Stimulated activated CD4-positive, alpha-beta T cell treated with anti-CD3 and anti-CD28 coated beads, Interleukin-1b, Interleukin-23, amount 100 ng/mL, for 4 hours (primary cell): ENCODE data around the gene SCD.
A peak's percentile ranks its signal among the peaks of the same experiment; 100 is the strongest.

Experiments
- DNase-seq, 2 donors: peaks; one replicate each; pipeline ENCODE4 v3.0.0-alpha.2; 2020; ENCODE audit warnings: low read depth in 2 of 2

Gene SCD

DNA sequence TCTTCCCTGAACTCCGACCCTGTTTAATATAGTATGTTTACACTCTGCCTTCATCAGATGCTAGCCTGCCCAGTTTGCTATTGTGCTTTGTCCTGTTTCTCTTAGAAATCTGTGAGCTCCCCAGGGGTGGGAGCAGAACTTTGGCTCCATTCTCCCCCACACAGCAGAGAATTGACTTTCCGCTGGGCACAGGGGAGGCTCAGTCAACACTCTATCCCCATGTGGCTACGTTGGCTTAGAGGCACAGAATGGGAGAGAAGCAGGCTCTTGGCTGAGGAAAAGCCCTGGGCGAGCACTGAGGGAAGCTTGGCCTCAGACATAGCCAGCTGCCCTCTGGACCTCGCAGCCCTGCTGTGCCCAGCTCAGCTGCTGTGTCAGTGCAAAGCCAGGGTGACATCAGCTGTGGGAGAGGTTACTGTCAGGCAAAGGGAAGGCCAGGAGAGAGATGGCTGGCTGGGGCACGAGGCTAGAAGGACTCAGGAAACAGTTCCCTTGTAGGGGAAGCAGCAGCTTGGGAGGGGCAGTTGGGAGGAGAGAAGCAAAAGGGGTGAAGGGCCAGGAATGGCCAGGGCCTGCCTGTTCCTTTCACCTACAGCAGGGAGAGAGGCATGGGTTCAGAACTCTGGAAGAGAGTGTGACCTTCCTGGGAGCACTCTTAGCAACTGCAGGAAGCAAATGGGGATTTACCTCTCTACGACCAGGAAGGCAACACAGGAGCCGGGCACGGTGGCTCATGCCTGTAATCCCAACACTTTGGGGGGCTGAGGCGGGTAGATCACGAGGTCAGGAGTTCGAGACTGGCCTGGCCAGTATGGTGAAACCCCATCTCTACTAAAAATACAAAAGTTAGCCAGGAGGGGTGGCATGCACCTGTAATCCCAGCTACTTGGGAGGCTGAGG lies 5.8 kb upstream of the SCD start:
- no peak for DNase-seq

DNA sequence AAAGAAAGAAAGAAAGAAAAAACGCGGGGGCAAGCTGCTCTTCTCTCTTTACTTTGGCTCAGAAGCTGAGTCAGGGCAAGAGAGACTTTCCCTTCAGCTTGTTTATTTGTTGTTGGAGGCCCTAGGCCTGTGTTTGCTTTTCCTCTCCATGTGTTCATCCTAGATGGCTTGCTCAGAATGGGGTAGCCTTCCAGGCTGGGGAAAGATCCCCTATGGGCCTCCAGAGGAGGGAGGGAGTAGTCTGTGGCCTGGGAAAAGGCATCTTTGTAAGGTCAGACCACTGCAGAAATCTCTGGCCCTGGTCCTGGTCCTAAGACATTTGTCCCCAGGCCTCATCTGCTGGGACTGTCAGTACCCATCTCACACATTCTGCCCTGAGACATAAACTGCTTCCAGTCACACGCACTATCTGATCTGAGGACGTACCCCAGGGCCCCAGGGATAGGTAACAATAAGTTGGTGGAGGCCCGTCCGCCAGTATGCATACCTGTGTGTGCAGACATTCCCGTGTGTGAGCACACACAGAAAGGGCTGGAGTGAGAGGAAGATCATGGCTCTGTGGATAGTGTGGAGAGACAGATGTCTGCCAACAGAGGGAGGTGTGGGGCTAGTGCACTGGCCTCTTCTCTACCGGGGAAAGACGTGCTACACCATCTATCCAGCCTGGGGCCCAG lies 4.9 kb upstream of the SCD start:
- peak; percentile 21 to 28 for DNase-seq

DNA sequence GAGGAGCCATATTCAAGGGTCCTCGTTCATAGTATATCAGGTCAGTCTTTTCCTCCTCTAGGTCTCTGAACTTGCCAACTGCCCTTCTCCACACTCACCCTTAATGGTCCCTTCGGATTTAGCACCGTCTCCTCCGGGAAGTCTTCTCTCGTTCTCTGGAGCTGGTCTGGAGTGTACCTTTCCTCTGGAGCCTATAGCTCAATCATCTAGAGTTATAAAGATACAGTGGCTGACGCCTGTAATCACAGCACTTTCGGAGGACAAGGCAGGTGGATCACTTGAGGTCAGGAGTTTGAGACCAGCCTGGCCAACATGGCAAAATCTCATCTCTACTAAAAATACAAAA lies 4.4 kb upstream of the SCD start:
- DNase-seq, result no peak

- DNase-seq, result no peak
Observed at GRCh38 chr10:100344241-100344788, 2.7 kb upstream of the SCD start.

DNA sequence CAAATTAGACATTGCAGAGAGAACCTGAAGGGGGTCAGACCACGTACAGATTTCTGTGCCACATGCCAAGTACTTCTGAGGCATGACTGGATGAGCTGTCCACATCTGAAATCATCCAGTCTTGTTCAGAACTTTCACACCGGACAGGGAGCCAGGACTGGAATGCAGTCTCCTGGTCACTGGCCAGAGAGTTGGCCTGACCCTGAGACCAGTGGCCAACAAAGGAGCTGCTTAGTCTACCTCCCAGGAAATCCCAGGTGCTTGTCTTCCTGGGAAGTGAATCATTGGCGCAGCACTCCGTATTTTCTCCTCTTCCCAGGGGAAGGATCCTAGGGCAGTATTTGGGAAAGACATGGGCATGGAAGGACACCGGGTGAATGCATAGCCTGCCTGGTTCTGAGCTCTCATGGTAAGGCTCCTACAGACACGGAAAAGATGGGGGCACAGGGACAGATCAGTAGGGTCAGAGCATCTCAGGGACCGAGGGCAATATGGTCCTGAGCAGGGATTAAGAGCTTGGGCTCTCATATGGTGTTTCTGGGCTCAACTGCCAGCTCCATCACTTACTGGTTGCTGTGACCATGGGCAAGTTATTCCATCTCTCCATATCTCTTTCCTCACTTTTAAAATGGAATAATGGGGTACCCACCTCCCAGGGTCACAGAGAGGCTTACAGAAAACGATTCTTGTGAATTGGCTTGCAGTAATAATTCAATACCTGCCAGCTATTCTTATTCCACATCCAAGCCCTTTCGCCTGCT lies 1.3 kb upstream of the SCD start:
- DNase-seq, result no peak

DNA sequence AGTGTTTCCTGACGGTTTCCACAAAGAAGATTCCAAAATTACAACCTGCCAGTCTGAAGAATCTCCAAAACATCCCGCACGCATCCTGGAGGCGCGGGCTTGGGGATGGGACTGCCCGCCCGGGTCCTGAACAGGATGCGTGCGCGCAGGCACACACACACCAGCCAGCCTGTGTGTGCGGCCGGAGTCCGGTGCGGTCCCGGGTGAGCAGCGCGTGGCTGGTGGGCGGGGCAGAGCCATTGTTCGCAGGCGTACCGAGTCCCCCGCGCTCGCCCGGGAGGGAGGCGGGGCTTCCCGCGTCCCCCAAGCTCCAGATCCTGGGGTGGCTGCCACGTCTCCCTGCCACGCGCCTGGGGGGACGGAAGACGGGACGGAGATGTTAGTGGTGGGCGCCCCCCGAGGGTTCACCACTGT lies 675 bp upstream of the SCD start:
- peak; percentile 37 to 60 for DNase-seq

DNA sequence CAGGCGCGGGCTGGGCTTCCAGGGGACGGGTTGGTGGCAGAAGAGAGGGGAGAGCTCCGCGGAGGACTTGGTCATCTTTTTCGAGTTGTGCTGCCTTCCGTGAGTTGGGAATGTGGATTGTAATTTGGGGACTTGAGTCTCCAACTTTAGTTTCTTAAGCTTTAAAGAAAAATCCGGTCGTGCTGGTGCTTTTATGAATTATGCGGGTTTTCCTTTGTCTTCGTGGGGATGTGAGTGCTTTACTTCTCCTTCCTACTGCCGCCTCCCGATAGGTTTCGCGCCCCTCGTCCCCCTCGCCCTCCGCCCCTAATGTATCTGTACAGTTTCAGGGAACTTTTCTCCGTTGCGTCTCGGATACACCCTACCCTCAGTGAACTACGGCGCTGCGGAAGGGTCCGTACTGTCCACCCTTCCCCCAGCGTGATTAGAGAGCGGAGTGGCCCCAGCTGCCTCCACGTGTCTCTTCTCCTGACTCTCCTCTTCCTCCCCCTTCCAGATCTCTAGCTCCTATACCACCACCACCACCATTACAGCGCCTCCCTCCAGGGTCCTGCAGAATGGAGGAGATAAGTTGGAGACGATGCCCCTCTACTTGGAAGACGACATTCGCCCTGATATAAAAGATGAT lies 649 bp downstream of the SCD start:
- no peak for DNase-seq

- no peak for DNase-seq
Observed at GRCh38 chr10:100348389-100348927, 1.4 kb downstream of the SCD start.

DNA sequence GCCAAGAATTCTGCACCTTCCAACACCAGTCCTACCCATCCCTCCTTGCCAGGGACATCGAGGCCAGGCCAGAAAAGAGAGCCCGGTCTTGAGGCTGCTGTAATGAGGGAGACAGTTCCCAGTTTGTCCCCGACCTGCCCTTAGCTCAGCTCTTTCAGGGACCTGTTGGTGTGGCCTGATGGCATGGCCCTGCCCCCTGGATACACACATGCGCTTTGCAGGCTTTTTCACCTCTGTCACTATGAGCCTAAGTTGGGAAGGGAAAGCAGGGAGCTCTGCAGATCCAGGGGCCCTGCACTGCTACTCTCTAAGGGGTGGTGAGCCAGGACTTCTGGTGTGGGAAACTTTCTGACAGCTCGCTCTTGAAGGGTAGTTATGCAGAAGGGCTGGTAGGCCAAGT lies 2.1 kb downstream of the SCD start:
- no peak for DNase-seq

- DNase-seq, result no peak
Observed at GRCh38 chr10:100349672-100350071, 2.6 kb downstream of the SCD start.

DNA sequence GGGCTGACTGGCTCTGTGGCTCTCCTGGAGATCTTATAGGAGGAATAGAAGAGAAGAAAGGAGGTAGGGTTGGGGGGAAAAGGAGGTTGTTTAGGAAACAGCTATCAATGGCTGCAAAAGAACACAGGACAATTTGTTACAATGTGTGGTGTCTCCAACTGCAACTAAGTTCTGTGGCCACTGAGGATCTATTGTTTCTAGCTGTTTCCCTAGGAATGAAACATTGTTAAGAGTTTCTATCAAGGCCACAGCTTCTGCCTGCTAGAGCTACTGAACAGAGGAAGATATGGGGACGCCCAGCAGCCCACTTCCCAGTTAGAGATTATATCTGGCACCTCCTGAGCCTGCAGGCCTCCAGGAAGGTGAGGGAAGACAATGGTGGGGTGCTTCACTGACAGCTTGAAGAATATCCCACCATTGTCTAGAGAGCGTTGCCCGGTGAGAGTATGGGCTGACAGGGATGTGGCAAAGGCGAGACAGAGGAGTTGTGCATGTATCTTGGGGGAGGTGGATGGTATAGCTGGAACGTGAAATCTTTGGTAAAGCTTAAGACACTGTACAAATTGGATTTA lies 4.0 kb downstream of the SCD start:
- DNase-seq, result no peak

DNA sequence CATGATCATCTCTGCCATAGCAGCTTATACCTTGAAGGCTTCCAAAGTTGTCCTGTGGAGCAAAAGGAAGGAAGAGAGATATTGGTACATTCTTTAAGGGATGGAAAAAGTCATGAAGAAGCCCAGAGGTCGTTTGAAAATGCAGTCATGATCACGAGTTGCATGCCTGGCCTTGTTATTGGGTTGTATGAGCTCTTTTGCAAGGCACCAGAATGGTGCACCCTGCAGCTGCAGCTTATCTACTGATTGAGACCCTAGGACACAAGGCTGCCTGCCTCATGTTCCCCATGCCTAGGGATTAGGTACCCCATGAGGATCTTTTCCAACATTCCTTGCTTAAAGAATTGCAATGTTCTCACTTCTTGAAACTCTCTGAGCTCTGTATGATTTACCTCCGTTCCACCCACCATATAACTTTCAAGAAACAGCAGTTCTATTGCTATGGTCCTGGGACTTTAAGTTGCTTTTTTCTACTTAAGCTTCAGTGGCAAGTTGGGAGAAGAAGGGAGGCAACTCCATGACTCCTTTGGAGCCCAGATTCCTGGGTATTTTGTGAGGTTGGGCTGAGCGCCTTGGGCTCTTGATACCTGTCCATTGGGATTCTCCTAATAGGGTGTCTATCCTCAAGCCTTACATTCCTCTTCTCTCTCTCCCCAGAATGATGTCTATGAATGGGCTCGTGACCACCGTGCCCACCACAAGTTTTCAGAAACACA lies 6.9 kb downstream of the SCD start:
- no peak for DNase-seq

DNA sequence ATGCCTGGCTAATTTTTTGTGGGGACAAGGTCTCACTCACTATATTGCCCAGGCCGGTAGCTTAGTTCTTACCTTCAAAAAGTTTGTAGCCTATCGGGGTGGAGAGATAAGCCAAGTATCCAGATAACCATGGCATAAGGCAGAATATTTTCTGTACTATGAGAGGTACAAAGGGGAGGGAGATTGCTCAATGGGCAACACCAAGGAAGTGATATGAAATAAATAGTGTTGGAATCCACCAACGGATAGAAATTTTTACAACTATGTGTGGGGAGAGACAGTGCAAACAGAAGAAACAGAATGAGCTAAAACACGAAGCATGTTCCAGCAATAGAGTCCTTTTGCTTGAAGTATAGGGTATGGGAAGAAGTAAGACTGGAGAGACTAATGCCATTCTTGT lies 8.1 kb downstream of the SCD start:
- no peak for DNase-seq

DNA sequence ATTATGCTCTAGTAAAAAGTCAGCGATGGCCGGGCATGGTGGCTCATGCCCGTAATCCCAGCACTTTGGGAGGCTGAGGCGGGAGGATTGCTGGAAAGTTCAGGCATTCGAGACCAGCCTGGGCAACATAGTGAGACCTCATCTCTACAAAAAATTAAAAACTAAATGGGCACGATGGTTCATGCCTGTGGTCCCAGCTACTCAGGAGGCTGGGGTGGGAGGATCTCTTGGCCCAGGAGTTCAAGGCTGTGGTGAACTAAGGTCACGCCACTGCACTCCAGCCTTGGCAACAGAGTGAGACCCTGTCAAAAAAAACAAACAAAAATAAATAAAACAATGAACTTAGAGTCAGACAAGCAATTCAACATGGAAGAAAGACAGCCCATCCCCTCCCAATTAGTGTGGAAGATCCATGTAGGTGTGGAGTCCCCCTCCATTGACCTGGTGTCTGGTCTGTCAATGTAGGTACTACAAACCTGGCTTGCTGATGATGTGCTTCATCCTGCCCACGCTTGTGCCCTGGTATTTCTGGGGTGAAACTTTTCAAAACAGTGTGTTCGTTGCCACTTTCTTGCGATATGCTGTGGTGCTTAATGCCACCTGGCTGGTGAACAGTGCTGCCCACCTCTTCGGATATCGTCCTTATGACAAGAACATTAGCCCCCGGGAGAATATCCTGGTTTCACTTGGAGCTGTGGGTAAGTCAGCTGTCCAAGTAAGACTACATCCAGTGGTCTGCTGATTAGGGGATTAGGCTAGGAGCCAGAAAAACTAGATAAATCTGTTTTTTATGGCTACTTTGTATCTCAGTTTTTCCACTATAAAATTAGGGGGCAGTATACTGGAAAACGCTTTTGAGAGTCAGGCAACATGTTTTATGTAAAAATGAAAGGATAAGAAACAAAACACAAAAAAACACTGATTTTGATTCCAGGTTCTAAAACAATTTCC lies 9.3 kb downstream of the SCD start:
- DNase-seq, result no peak

DNA sequence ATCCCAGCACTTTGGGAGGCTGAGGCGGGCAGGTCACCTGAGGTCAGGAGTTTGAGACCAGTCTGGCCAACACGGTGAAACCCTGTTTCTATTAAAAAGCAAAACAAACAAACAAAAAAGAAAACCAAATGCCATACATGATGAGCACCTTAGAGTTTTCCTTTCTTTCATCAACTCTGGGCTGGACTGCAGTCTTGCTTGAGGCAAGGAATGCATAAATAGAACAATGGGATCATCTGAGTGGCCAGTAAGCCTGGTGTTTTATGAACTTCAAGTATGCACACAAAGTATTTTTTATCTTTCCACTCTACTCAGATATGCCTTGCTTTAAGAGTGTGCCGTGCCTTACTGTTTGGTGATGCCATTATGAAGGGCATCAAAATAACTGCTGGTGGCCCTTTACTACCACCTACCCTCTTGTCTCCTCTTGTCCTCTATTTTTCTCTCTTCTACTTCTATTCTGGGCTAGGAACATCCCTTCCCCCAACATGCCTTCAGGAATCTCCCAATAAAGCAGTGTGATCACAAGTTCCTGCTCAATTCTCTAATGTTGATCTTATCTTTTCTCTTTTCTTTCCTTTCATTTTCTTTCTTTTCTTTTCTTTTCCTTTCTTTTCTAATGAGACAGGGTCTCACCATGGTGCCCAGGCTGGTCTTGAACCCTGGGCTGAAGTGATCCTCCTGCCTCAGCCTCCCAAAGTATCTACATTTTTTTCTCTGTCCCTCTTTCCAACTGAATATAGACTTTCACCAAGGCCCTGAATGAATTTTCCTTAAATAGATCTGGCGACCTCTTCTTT lies 10.2 kb downstream of the SCD start:
- DNase-seq, result no peak

- DNase-seq, result no peak
Observed at GRCh38 chr10:100359030-100359432, 12.0 kb downstream of the SCD start.

DNA sequence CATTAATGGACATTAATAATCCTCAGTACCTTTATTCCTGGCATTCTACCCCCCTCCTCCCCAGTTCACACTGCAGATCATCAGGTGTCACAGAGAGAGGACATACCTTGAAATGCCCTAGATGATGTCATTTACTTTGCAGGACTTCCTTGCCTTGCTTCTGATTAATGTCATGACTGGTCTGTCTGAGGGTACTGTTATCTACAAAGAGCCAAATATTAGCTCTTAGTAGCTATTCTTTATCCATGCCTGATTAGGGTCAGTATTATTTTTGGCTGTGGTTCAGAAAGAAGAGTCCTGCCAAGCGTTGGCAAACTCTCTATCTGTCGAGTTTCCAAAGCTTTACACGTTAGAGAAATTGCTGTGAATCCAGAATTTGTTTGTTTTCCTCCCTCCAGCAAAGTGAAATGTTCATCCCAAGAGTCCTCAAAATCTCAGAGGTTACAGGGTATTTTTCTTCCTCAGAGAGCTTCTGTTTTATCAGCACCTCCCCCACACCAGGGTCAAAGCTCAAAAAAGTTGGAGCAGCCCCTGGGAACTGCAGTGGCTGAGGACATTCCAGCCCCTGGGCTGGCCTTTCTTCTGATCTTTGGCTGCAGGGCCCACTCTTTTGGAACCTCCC lies 12.6 kb downstream of the SCD start:
- DNase-seq, result no peak

GRCh38 chr10:100360234-100360633 lies 13.2 kb downstream of the SCD start:
- DNase-seq, result no peak
